GM21381 (cell line): Measurements from ENCODE around the gene NBDY.

Source experiments
- ATAC-seq: cut with Tn5 transposase; IDR thresholded peaks from one replicate; pipeline ENCODE4 v1.9.1; 2021; ENCODE audit warnings: mild to moderate bottlenecking, moderate library complexity; ENCODE audit not compliant: unreplicated experiment

NBDY gene

DNA sequence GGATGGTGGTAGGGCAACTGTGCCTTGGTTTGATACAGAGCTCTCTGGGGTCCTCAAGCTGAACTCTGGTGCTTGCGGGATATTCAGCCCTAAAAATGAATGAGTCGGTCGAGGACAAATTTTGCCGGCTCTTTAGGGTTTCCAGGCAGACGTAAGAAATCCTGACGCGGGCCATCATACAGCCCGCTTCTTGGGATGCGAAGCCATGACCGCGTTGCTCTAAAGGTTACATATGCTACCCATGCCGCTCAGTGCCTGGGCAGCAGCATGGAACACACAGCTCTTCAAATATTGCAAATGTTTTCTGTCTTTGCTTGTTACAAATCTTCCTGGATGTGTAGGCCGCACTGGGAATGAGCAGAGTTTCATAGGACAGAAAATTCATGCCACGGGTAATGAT lies 55.6 kb downstream of the NBDY start:
- ATAC-seq = no peak

DNA sequence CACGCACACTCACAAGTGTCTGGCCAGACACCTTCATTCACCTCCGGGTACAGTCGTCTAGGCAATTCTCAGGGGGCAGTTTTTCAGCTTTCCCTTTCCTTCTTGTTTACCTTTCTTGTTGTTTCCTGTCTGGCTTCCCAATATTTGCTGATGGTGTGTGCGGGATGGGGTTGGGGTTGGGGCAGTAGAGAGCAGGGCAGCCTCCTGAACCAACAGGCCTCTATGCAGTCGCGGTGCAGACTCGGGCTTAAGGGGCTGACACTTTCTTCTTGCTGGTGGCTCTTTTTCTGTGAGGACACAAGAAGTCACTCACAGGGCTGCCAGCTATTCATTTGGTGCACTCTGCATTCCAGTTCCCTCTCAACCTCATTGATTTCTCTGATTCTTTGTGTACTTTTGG lies 56.4 kb downstream of the NBDY start:
- no peak for ATAC-seq

DNA sequence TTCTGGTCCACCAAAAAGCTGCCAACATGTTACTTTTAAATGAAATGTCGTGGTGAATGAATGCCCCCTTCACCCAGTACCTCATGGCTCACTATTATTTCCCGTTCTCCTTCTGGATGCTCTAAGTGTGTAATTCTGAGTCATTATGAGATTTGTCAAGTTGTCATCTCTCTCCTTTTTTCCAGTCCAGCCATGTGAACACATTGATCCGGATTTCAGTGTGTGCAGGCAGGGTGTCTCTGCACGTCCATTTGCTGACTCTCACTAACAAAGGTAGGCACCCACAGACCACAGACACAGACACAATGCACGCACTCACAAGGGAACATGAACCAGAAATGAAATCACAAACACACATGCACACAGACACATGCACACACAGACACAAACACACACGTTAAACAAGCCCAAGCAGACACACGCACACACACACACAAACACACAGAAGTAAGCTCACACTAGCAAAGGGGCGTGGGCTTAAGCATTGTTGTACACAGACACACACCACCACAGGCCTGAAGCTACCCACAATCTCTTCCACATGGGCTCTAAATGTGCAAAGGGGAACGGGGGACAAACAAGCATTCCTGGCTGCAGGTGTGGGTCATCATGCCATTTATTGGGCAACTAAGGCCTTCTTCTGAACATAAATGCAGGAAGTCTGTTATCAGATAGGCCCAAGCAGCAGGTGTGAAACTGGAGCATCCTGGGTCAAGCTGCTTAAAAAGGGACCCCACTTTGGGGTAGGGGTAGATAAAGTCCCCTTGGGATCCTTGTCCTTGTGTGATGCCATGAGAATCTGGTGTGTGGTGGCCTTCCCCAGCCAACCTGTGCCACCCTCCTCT lies 58.1 kb downstream of the NBDY start:
- no peak for ATAC-seq

DNA sequence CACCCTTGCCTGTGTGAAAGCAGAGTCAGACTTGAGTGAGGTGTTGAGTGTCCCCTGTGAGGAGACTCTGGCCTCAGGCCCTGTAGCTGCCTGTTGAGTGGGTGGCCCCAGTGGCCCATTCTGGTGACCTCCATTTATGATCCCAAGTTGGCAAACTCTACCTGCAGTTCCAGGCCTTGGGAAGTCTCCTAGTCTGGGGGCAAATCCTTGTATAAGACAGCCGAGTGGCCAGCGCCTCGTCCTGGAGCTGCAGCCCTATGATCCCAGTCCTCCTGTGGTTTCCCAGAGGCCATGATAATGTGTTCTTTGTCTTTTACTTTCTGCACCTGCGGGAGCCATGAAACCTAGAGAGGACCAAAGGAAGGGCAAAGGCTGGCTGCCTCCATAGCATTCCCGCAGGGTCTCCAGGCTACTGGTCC lies 58.7 kb downstream of the NBDY start:
- ATAC-seq = no peak

DNA sequence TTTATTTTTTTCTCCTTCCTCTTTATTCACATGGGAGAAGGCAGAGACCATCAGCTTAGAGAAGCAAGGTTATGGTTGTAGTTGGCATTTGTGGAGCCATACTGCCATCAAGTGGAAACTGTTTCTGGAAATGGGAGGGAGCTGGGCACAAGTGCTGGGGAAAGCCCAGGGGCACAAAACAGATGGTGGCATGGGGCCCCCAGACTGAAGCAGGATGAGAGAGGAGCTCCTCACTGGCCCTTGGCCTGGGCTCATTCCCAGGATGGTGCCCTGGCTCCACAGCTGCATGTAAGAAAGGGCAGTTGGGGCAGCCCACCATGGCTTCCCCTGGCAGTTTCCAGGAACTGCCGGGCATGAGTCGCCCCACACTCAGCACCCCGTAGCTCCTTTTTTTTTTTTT lies 59.2 kb downstream of the NBDY start:
- no peak for ATAC-seq

DNA sequence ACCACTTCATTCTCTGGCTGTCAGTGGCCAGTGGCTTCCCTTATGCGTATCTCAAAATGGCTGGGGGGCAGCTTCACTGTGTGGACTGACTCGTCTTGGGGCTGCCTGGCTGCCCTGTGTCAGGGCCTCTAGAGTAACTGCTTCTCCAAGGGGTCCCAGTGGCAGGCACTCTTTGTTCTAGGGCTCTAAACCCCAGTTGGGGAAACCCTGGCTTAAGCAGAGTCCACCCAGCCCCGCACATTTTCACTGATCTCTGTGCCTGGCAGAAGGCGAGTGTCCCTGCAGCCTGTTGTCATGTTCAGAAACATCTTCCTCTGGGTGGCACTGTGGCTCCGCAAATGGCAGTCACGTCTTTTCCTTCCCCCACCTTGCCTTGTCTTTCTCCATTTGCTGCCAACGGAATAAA lies 59.7 kb downstream of the NBDY start:
- no peak for ATAC-seq

DNA sequence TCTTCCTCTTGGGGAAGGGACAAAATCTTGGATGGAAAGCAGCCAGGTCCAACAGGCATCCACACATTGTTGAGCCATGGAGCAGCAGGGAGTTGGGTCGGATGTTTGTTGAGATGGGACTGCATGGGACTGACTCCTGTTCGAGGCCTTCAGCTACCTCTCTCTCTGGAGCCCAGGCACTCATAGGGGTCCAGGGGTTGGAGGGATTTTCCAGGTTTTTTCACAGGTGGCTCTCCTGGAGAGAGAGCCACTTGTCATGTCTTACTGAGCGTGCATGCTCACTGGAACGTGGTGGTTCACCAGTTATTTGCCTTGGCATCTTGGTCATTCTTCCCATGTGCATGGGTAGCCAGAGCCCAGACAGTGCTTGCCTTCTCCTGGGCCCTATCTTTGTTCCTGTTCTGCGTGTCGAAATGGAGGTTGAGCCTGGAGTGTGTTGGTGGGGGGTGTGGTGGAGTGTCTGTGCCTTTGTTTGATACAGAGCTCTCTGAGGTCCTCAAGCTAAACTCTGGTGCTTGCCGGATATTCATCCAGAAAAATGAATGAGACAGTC lies 60.6 kb downstream of the NBDY start:
- ATAC-seq = no peak

DNA sequence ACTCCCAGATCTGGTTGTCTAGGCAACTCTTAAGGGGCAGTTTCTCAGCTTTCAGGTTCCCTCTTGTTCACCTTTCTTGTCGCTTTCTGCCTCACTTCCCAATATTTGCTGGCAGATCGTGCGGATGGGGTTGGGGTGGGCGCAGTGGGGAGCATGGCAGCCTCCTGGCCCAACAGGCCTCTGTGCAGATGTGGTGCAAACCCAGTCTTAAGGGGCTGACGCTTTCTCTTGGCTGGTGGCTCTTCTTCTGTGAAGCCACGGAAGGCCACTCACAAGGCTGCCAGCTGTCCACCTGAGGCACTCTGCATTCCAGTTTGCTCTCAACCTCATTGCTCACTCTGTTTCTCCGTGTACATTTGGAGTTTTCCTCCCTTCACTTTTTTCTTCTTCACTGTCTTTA lies 61.7 kb downstream of the NBDY start:
- no peak for ATAC-seq

DNA sequence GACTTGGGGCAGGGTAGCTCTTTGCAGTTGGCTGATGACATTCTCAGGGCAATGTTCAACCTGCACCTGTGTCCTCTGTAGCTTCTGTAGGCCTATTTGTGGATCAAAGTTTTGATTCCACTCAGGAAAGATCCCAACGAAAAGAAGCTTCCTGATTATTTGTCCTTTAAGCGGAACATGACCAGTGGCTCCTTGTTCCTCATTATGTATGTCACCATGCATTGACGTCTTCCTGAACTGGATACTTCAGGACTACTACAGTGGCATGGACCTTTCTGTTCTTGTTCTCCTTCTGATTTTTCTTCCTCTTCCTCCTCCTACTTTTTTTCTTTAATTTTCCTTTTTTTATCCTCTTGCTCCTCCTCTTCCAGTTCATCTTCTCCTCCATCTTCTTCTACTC lies 62.4 kb downstream of the NBDY start:
- ATAC-seq = no peak

DNA sequence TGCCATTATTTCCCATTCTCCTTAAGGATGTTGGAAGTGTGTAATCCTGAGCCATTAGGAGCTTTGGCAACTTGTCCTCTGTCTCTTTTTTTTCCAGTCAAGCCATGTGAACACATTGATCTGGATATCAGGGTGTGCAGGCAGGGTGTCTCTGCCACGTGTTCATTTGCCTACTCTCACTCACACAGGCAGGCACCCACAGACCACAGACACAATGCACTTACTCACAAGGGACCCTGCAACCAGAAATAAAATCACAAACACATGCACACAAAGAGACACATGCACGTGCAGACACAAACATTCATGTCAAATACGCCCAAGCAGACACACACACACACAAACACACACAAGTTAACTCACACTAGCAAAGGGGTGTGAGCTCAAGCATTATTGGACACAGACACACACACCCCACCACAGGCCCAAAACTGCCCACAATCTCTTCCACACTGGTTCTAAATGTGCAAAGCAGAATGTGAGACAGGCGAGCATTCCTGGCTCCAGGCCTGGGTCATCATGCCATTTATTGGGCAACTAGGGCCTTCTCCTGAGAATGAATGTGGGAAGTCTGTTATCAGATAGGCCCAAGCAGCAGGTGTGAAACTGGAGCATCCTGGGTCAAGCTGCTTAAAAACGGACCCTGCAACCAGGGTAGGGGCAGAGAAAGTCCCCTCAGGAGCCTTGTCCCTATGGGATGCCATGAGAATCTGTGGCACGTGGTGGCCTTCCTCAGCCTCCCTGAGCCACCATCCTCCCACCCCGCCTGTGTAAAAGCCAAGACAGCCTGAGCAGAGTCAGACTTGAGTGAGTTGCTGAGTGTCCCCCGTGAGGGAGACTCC lies 63.4 kb downstream of the NBDY start:
- ATAC-seq = no peak

DNA sequence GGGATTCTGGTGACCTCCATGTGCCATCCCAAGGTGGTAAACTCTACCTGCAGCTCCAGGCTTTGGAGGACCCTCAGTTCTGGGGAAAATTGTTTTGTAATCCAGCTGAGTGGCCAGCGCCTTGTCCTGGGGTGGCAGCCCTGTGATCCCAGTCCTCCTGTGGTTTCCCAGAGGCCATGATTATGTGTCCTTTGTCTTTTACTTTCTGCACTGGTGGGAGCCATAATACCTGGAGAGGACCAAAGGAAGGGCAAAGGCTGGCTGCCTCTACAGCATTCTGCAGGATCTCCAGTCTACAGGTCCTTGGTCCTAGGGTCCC lies 64.0 kb downstream of the NBDY start:
- no peak for ATAC-seq

DNA sequence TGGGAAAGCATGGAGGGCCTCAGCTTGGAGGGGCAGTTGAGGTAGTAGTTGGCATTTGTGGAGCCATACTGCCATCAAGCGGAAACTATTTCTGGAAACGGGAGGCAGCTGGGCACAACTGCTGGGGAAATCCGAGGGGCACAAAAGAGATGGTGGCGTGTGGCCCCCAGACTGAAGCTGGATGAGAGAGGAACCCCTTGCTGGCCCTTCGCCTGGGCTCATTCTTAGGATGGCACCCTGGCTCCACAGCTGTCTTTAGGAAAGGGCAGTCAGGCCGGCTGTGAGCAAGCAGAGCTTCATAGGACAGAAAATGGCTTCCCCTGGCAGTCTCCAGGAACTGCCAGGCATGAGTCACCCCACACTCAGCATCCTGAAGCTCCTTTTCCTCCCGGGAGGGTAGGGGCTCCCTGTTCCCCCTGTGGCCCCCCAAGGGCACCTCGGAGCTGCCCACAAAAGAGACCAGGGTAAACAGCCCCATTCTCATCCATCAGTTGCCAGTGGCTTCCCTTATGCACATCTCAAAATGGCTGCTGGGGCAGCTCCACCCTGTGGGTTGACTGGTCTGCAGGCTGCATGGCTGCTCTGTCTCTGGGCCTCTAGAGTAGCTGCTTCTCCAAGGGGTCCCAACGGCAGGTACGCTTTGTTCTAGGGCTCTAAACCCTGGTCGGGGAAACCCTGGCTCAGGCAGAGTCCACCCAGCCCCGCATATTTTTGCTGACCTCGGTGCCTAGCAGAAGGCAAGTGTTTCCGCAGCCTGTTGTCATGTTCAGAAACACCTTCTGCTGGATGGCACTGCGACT lies 64.7 kb downstream of the NBDY start:
- ATAC-seq = no peak

DNA sequence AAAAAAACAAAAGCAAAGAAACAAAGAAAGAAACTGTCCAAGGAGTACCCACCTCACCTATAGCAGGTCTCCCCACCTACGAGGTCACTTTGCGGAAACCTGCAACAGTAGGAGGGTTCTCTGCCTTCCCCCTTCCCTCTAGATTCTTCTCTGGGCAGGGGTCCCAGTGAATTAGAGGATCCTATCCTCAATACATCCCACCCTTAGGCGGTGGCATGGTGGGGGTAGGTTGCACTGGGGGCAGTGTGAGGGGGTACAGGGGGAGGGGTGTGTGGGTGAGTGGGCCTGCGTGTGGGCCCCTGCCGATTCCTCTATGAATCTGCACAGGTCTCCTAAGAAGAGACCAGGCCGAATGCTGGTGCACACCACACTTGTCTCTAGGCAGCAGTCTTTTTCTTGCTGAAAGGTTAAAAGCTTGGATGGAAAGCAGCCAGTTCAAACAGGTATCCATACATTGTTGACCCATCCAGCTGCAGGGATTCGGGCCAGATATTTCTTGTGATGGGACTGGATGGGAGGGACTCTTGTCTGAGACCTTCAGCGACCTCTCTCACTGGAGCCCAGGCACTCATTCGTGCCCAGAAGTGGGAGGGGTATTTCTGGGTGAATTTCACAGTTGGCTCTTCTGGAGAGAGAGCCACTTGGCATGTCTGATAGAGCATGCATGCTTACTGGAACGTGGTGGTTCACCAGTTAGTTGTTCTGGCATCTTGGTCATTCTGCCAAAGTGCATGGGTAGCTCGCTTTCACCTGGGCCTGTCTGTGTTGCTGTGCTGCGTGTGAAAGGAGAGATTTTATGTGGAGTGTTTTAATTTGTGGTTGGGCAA lies 65.6 kb downstream of the NBDY start:
- ATAC-seq = no peak

DNA sequence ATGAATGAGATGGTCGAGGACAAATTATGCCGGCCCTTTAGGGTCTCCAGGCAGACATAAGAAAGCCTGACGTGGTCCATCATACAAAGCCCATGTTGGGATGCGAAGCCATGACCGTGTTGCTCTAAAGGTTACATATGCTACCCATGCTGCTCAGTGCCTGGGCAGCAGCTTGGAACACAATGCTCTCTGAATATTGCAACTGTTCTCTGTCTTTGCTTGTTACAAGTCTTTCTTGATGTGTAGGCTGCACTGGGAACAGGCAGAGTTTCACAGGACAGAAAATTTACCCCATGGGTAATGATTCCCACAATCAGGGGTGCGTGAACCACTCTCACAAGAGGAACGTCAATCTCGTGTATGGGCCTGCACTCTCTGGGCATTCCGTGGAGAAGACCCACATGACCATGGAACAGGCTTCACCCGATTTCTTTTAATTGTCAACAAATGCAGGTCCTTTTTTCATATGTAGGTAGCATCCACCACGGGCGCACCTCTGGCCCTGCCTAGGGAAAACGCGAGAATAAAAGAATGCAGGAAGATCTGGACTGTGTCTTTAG lies 66.3 kb downstream of the NBDY start:
- no peak for ATAC-seq

DNA sequence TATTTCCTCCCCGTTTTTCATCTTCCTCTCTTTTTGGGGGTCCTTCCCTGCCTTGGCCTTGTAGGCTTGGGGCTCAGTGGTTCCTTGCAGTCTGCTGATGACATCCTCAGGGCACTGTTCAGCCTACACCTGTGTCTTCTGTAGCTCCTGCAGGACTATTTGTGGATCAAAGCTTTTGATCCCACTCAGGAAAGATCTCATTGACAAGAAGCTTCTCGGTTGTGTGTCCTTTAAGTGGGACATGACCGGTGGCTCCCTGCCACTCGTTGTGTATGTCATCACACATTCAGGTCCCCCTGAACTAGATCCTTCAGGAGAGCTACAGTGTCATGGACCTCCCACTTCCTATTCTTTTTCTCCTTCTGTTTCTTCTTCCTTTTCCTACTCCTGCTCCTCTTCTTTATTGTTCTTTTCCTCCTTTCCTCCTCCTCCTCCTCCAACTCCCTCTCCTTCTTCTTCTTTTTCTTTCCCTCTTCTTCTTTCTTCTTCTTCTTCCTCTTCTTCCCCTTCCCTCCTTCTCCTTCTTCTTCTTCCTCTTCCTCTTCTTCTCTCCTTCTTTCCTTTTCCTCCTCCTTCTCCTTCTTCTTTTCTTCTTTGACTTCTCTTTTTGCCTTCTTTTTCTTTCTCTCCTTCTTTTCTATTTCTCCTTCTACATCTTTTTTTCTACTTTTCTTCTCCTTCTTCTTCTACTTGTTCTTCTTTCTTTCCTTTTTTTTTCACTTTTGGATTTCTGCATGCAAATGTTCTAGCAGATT lies 67.8 kb downstream of the NBDY start:
- ATAC-seq = no peak

DNA sequence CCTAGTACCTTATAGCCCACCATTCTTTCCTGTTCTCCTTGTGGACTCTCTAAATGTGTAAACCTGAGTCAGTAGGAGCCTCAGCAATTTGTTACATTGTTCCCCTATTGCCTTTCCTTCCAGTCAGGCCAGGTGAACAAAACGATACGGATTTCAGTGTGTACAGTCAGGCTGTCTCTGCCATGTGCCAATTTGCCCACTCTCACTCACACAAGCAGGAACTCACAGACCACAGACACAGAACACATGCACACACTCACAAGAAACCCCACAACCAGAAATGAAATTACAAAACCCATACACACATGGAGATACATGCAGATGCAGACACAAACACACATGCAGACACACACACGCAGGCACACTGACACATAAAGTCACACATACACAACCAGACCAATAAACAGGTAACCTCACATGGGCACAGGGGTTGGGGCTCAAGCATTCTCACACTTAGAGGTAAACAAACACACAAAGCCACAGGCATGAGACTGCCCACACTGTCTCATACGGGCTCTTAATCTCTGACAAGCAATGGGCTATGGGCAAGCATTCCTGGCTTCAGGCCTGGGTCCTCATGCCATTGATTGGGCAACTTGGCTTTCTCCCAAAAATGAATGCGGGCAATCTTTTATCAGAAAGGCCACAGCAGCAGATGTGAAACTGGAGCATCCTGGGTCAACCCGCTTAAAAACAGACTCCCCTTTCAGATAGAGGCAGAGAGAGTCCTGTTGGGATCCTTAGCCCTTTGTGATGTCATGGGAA lies 68.7 kb downstream of the NBDY start:
- ATAC-seq = no peak

DNA sequence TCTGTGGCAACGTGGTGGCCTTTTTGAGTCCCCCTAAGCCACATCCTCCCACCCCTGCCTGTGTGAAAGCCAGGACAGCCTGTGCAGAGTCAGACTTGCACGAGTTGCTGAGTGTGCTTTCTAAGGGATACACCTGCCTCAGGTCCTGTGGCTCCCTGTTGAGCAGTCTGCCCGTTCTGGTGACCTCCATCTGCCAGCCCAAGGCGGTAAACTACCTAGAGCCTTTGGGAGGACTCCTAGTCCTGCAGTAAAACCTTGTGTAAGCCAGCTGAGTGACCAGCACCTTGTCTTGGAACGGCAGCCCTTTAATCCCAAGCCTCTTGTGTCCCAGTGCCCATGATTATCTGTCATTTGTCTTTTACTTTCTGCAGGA lies 69.3 kb downstream of the NBDY start:
- no peak for ATAC-seq

DNA sequence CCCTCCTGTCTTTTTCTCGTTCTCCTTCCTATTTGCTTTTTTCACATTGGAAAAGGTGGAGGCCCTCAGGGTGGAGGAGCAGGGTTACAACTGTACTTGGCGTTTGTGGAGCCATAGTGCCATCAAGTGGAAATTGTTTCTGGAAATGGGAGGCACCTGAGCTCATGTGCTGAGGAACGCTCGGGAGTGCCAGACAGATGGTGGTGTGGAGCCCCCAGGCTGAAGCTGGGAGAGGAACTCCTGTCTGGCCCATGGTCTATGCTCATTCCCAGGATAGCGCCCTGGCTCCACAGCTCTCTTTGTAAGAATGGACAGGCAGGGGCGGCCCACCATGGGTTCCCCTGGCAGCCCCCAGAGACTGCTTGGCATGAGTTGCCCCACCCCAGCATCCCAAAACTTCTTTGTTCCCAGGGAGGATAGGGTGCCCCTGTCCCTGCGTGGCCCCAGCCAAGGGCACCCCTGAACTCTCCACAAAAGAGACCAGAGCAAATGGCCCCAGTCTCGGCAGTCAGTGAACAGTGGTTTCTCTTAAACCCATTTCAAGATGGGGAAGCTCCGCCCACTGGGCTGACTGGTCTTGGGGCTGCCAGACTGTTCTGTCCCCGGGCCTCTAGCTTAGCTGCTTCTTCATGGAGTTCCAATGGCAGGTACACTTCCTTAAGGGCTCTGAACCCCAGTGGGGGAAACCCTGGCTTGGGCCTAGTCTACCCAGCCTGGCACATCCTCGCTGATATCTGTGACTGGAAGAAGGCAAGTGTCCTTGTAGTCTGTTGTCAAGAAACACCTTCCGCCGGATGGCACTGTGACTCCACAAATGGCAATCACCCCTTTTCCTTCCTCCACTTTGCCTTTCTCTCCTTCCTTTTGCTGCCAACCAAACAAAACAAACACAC lies 70.1 kb downstream of the NBDY start:
- ATAC-seq = no peak
